DND-41 (cell line): ENCODE results near the gene B4GALNT1.

Experiments used
- CTCF ChIP-seq: IDR thresholded peaks from 2 replicates; pipeline ENCODE4 v1.5.1; 2012; ENCODE audit warnings: borderline replicate concordance, low read length, moderate library complexity, mild to moderate bottlenecking; ENCODE audit not compliant: poor library complexity, severe bottlenecking; ENCODE audit errors: extremely low read depth
- EZH2 ChIP-seq: IDR thresholded peaks from 3 replicates; pipeline ENCODE4 v1.6.1; 2012; ENCODE audit warnings: borderline replicate concordance, low read depth, mild to moderate bottlenecking, moderate library complexity, low read length, inconsistent platforms; ENCODE audit not compliant: severe bottlenecking

- TF ChIP-seq CTCF = no peak
- no peak for TF ChIP-seq EZH2
Observed at GRCh38 chr12:57610554-57611107, 22.4 kb downstream of the B4GALNT1 start.
